Amygdala (tissue), 56 donors: ENCODE data around the gene PIK3R3.

ENCODE experiments used
- DNase-seq, 56 donors: peaks; one replicate each; lab custom pipeline; 2025; lab: John Stamatoyannopoulos, UW

Gene PIK3R3

DNA sequence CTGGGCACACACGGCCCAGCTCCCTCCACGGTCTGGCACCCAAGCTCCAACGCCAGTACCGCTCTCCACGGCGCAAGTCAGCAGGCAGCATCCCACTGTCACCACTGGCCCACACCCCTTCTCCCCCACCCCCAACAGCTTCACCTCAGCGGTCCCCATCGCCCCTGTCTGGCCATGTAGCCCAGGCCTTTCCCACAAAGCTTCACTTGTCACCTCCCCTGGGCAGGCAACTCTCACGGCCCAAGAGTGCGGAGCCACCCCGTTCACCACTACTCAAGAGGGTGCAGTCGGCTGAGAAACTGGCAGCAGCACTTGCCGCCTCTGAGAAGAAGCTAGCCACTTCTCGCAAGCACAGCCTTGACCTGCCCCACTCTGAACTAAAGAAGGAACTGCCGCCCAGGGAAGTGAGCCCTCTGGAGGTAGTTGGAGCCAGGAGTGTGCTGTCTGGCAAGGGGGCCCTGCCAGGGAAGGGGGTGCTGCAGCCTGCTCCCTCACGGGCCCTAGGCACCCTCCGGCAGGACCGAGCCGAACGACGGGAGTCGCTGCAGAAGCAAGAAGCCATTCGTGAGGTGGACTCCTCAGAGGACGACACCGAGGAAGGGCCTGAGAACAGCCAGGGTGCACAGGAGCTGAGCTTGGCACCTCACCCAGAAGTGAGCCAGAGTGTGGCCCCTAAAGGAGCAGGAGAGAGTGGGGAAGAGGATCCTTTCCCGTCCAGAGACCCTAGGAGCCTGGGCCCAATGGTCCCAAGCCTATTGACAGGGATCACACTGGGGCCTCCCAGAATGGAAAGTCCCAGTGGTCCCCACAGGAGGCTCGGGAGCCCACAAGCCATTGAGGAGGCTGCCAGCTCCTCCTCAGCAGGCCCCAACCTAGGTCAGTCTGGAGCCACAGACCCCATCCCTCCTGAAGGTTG, 97.6 kb downstream of the PIK3R3 start:
- DNase-seq: no peak

DNA sequence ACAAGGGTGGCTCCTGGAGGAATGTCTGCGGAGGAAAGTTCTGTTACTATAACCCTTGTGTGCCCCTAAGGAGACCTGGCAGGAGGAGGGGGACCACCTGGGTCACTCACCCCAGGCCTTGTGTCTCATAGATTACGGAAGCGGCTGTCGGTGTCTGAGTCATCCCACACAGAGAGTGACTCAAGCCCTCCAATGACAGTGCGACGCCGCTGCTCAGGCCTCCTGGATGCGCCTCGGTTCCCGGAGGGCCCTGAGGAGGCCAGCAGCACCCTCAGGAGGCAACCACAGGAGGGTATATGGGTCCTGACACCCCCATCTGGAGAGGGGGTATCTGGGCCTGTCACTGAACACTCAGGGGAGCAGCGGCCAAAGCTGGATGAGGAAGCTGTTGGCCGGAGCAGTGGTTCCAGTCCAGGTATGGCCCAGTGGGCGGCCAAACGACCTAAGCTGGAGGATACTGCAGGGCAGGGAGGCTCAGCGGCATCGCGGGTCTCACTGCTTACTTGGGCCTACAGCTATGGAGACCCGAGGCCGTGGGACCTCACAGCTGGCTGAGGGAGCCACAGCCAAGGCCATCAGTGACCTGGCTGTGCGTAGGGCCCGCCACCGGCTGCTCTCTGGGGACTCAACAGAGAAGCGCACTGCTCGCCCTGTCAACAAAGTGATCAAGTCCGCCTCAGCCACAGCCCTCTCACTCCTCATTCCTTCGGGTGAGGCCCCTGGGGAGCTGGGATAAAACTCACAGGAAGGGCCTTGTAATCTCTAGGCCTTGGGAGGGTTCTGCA, 101.4 kb downstream of the PIK3R3 start:
- no peak for DNase-seq

GRCh38 chr1:46030074-46030870, 102.2 kb downstream of the PIK3R3 start:
- DNase-seq: no peak

DNA sequence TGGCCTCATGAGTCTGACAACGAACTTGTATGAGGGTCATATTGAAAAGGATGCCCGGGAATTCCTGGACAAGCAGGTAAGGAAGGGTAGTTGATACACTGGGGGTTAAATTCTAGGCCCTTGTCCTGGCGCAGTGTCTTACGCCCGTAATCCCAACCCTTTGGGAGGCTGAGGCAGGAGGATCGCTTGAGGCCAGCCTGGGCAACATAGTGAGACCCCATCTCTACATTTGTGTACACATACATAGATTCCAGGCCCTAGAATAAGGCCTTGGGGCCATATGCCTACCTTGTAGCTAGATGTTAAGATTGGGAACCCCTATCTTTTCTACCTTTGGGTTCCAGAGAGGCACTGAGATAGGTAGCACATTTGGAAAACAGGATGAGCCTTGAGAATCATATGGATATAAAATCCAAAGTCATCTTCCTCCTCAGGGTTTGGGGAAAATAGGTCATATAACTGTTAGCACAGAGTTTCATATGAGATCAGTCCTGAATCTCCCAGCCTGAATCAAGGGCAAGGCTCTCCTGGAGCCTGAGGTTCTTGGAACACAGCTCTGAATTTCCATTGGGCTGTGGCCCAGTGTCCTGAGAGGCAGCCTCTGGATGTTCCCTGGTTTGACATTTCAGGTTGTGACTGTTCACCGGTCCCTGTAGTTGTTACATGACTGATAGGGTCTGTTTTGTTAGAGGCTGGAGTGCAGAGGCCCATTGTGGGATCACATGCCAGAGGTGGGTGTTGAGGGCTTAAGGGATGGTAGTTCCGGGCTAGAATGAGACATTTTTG, 104.4 kb downstream of the PIK3R3 start:
- no peak for DNase-seq

GRCh38 chr1:46026531-46026930, 105.9 kb downstream of the PIK3R3 start:
- no peak for DNase-seq

DNA sequence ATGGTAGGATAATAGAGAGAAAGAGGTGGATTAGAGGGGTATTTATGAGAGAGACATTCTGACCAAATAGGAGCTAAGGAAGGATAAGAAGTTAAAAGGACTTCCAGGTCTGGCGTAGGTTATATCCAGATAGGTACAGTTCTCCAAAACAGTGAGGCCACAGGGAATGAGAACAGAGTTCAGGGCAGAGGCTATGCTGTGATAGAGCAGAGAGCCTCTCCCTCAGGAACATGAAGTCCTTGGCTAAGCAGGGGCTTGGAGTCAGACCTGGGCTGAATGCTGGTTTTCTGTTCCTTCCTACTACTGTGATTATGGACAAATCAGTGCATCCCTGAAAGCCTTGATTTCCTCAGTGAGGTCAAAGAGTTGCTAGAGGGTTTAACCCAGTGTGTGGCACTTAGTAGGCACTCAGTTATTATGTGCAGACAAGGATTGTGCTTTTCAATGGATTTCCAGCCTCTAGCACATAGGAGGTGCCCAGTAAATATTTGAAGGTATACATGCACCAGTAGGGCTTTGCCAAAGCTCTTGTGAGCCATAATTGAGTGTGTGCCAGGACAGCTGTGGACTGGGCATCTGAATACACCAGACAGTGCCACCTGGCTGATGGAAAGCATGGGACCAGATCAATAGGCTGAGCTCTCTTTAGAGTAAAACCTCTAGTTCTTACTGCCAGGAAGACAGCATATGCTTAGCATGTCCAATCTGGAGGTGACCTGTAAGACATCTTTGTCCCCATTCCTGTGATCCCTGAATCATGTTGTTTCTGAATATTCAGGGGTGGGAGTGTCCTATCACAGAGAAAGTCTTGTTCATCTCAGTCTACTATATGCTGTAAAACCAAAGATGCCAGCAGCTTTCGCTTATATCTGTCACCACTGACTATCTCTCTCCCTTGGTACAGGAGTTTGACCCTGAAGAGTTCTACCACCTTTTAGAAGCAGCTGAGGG, 111.1 kb downstream of the PIK3R3 start:
- no peak for DNase-seq

GRCh38 chr1:46020010-46020409, 112.4 kb downstream of the PIK3R3 start:
- no peak for DNase-seq

GRCh38 chr1:46019348-46019747, 113.1 kb downstream of the PIK3R3 start:
- DNase-seq: no peak

DNA sequence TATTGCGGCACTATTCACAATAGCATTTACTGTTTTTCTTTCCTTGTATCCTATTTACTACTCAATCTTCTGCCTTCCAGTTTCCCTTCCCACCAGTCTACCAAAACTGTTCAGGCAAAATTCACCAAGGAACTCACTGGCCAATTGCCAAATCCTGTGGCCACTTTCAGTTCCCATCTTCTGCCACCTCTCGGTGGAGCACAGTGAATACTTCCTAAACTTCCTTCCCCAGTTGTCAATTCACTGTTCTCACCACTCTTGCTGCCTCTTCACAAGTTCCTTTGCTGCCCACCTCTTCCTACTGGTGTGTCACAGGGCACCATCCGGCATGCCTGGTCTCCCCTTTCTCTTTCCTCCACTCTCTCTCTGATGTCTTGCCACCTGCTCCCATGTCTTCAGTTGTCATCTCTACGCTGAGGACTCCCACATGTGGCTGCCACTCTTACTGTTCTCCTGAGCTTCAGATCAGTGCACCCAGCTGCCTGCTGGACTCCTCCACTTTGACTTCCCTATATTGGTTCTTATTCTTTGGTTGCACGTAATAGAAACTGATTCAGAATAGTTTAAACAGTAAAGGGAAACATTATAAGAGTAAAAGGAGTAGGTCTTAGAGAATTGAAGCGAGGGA, 114.4 kb downstream of the PIK3R3 start:
- DNase-seq: peak in 2 of 56 donors; percentile 6 to 34

GRCh38 chr1:46013581-46013980, 118.8 kb downstream of the PIK3R3 start:
- no peak for DNase-seq

DNA sequence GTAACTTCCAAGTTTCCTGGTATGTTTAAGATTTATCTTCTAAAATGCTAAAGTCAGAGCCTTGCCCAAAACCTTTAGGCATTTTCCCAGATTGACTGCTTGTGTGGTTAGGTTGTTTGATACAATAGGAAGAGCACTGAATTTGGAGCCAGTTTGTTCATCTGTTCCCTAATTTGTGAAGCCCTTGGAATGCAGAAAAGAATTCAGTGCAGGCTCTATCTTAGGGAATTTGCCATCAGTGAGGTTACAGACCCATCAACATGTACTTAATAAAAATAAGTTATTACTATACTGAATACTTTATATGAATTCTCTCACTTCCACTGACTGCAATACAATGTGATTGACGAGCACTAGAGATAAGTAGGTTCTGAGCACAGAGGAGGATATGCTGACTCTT, 120.2 kb downstream of the PIK3R3 start:
- DNase-seq: no peak

- no peak for DNase-seq
Measured at GRCh38 chr1:46011121-46011695, 121.2 kb downstream of the PIK3R3 start.

DNA sequence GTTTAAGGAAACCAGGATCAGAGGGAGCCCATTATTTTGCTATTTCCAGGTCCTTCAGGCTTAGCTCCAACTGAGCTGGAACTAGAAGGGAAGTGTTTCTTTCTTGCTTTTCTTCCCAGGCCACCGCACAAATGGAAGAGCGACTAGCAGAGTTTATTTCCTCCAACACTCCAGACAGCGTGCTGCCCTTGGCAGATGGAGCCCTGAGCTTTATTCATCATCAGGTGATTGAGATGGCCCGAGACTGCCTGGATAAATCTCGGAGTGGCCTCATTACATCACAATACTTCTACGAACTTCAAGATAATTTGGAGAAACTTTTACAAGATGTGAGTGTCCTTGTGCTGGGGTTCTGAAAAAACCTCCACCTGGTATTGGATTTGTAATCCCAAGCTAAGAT, 121.8 kb downstream of the PIK3R3 start:
- no peak for DNase-seq

DNA sequence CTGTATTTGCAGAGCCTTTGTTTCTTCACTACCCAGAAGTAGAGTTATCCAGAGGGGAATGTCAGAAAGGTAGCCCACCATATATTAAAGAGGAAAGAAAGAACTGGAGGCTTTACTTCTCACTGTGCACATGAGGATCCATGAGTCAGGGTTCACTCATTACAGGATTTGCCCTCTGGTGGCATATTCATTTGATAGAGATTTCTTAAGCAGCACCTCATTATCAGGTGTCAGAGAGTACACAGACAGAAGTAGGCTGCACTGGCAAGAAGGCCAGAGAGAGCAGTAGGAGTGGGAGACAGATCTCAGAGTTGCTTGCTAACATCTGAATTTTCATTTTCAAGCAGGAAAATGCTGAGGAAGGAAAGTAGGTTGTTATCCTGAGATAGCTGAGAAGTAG, 123.8 kb downstream of the PIK3R3 start:
- no peak for DNase-seq

DNA sequence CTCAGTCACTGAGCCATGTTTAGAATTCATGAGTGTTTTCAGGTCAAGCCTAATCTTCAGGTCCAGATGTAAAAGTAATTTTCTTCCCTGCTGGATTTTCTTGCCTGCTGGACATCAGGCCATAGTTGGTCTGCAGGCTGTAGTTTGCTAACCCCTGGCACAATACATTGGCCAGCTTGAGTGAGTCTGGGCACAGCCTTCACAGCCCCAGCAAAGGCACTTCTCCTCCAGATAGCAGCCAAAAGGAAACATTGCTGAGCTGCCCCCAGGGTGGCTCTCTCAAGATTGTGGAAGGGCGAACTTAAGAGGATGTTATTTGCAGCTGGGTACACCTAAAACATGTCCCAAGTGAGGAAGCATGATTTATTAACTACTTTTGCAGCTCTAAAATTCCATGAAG, 126.8 kb downstream of the PIK3R3 start:
- no peak for DNase-seq

DNA sequence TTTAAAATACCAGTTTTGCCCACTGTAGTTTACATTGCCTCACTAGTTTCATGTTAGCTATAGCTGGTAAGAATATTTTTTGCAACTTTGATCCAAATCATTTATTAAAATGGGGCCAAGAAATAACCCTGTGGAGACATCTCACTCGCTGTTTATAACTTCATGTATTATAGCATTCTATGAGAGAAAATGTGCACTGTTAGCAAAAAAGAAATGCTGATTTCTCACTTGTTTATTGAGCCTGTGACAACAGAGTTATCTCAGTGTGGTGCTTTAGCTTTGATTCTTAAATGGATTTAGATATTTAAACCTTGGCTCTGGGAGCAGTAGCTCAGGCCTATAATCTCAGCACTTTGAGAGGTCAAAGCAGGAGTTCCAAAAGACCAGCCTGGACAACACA, 127.9 kb downstream of the PIK3R3 start:
- no peak for DNase-seq

DNA sequence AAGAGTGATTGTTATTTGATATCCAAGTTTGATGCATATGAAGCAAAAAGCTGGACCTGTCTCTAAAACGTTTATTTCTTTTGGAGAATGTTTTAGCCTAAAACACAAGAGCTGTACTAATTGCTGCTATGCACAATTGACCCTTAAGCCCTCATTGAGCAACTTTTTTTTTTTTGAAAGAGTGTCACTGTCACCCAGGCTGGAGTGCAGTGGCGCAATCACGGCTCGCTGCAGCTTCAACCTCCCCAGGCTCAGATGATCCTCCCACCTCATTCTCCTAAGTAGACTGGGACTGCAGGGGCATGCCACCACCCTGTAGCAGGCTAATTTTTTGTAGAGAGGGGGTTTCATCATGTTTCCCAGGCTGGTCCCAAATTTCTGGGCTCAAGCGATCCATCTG, 129.1 kb downstream of the PIK3R3 start:
- DNase-seq: no peak

- no peak for DNase-seq
Measured at GRCh38 chr1:46002551-46003150, 129.8 kb downstream of the PIK3R3 start.
